ENCODE measurements around the gene CCDC187. TPM values are rescaled to one million over a fixed set of nuclear protein-coding genes. Genes with fewer than 3 reads are reported as not detected.

The CCDC187 gene
- polyA plus RNA-seq, 1 donor (not counting 4 experiments of a cell fraction or from before 2014, with no cell fraction given), result 0.03 TPM

DNA sequence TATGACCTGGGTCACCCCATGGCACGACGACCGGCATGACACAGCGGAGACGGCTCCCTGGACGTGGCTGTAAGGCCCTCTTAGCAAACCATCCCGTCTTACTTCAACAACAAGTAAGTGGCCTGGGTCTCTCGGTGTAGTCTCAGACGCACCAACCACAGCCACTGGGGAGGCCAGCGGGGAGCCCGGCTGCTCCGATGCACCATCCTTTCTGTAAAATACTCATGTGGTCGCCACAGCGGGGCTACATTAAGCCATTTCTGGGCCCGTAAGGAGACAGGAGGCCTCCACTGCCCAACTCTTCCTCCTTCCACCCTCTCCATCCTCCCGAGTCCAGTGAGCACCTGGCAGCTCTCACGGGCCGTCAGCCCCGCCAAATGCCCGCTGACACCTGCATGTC is 63.0 kb downstream of the CCDC187 start:
- H3K27me3 ChIP-seq (ENCODE audit: control insufficient read depth, extremely low read depth, insufficient read depth, low read length), result no peaks in the 10 kb centered on the region
- H3K79me2 ChIP-seq (ENCODE audit: control insufficient read depth, insufficient read depth, low read length), result peaks cover 56% of the 10 kb centered on the region
- H4K20me1 ChIP-seq (ENCODE audit: control insufficient read depth, extremely low read depth, insufficient read depth, low read length), result peaks cover 24% of the 10 kb centered on the region
- FAIRE-seq, result no peak
- H2AFZ ChIP-seq (ENCODE audit: control insufficient read depth, low read length), result no peak overlapping the region
- H3K27ac ChIP-seq (ENCODE audit: control insufficient read depth, insufficient read depth, low read length), result no peak overlapping the region
- peaks cover 23% of the 10 kb centered on the region for H3K4me1 ChIP-seq (ENCODE audit: control insufficient read depth, extremely low read depth, insufficient read depth, low read length)
- peaks cover 1 to 7% of the 10 kb centered on the region in 2 experiments for H3K36me3 ChIP-seq (ENCODE audit: control insufficient read depth in 2 of 2, extremely low read depth in 1 of 2, insufficient read depth in 2 of 2, low read length in 2 of 2)
- TF ChIP-seq, protein P1, sequence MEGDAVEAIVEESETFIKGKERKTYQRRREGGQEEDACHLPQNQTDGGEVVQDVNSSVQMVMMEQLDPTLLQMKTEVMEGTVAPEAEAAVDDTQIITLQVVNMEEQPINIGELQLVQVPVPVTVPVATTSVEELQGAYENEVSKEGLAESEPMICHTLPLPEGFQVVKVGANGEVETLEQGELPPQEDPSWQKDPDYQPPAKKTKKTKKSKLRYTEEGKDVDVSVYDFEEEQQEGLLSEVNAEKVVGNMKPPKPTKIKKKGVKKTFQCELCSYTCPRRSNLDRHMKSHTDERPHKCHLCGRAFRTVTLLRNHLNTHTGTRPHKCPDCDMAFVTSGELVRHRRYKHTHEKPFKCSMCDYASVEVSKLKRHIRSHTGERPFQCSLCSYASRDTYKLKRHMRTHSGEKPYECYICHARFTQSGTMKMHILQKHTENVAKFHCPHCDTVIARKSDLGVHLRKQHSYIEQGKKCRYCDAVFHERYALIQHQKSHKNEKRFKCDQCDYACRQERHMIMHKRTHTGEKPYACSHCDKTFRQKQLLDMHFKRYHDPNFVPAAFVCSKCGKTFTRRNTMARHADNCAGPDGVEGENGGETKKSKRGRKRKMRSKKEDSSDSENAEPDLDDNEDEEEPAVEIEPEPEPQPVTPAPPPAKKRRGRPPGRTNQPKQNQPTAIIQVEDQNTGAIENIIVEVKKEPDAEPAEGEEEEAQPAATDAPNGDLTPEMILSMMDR (optimal IDR thresholded peaks at IDR 0.05 in 1 of 3, IDR thresholded peaks at IDR 0.05 in 1 of 3, conservative IDR thresholded peaks at IDR 0.05 in 1 of 3; ENCODE audit: extremely low read depth in 1 of 3, insufficient read depth in 2 of 3, low read length in 3 of 3), result no peak
- no peak for TF ChIP-seq EZH2 (IDR thresholded peaks at IDR 0.05; ENCODE audit: low read length)
- dilution Hi-C loops (cut with MboI; ENCODE audit: extremely low pct_ligation_motif_present, low sequenced_read_pairs), result no loop called here
- no peak overlapping the region for H3K4me3 ChIP-seq (ENCODE audit: control insufficient read depth in 2 of 3, extremely low read depth in 1 of 3, insufficient read depth in 2 of 3, low read depth in 1 of 3, low read length in 3 of 3)
- no peaks in the 10 kb centered on the region for H3K9me3 ChIP-seq (ENCODE audit: control insufficient read depth, low read depth, low read length)
- no peak for DNase-seq (ENCODE audit: low read depth, low spot score)
- H3K9me1 ChIP-seq (ENCODE audit: control insufficient read depth, extremely low read depth, insufficient read depth, low read length), result peaks cover 3% of the 10 kb centered on the region
- no peak overlapping the region for H3K4me2 ChIP-seq (ENCODE audit: control insufficient read depth, extremely low read depth, insufficient read depth, low read depth, low read length)
- H3K9ac ChIP-seq (ENCODE audit: control insufficient read depth, extremely low read depth, insufficient read depth, low read length), result no peak overlapping the region

DNA sequence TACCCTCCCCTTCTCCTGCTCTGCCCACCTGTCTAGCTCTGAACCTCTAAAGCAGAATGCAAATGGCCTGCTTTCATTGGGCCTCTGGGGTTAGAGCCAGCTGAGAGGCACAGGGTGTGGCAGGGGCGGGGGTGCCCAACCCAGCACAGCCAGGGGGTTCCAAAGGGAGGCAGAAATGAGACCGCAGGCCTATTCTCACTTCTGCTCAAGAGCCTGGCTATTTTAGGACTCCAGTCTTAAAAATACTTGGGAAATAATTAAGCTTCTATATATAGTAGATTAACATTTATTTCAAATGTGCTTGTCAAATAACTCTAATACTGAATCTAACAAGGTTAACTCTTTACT is 63.9 kb downstream of the CCDC187 start:
- DNase-seq (ENCODE audit: low read depth, low spot score) (no peak), FAIRE-seq (no peak)
- Histone ChIP-seq H3K9ac (ENCODE audit: control insufficient read depth, extremely low read depth, insufficient read depth, low read length) (no peak overlapping the region), H3K79me2 (ENCODE audit: control insufficient read depth, insufficient read depth, low read length) (peaks cover 54% of the 10 kb centered on the region), H3K4me3 (ENCODE audit: control insufficient read depth in 2 of 3, extremely low read depth in 1 of 3, insufficient read depth in 2 of 3, low read depth in 1 of 3, low read length in 3 of 3) (no peak overlapping the region), H3K36me3 (ENCODE audit: control insufficient read depth in 2 of 2, extremely low read depth in 1 of 2, insufficient read depth in 2 of 2, low read length in 2 of 2) (peaks cover 4 to 10% of the 10 kb centered on the region in 2 experiments), H3K9me1 (ENCODE audit: control insufficient read depth, extremely low read depth, insufficient read depth, low read length) (peaks cover 3% of the 10 kb centered on the region), H3K4me2 (ENCODE audit: control insufficient read depth, extremely low read depth, insufficient read depth, low read depth, low read length) (no peak overlapping the region), H3K9me3 (ENCODE audit: control insufficient read depth, low read depth, low read length) (no peaks in the 10 kb centered on the region), H3K4me1 (ENCODE audit: control insufficient read depth, extremely low read depth, insufficient read depth, low read length) (peaks cover 21% of the 10 kb centered on the region), H3K27me3 (ENCODE audit: control insufficient read depth, extremely low read depth, insufficient read depth, low read length) (no peaks in the 10 kb centered on the region), H2AFZ (ENCODE audit: control insufficient read depth, low read length) (no peak overlapping the region), H4K20me1 (ENCODE audit: control insufficient read depth, extremely low read depth, insufficient read depth, low read length) (peaks cover 24% of the 10 kb centered on the region), H3K27ac (ENCODE audit: control insufficient read depth, insufficient read depth, low read length) (no peak overlapping the region)
- dilution Hi-C loops (cut with MboI; ENCODE audit: extremely low pct_ligation_motif_present, low sequenced_read_pairs), result no loop called here
- TF ChIP-seq EZH2 (IDR thresholded peaks at IDR 0.05; ENCODE audit: low read length), result no peak
- TF ChIP-seq, protein P1 (optimal IDR thresholded peaks at IDR 0.05 in 1 of 3, IDR thresholded peaks at IDR 0.05 in 1 of 3, conservative IDR thresholded peaks at IDR 0.05 in 1 of 3; ENCODE audit: extremely low read depth in 1 of 3, insufficient read depth in 2 of 3, low read length in 3 of 3), result no peak
